ENCODE measurements around the gene PHF21A.

The PHF21A gene

DNA sequence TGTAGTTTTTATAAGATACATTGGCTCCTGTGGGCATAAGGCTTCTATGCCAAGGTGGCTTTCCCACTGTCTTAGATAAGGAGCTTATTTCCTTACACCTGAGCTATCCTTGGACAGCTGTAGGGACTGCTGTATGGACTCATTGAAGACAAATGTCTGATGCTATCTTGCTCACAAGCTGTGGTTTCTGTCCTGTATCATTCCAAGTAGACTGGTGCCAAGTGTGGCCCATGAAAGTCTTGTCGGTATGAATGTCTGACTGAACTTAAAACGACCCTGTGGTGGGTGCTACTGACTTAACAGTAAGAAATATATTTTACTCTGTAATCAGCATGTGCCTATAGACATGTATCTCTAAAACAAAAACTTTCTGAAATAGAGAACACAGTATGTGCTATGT, 153.7 kb downstream of the PHF21A start (continued):
- no peak for TF ChIP-seq ZNF8 (CRISPR knock-in tag; IDR thresholded peaks at IDR 0.05)
- TF ChIP-seq, protein P1, sequence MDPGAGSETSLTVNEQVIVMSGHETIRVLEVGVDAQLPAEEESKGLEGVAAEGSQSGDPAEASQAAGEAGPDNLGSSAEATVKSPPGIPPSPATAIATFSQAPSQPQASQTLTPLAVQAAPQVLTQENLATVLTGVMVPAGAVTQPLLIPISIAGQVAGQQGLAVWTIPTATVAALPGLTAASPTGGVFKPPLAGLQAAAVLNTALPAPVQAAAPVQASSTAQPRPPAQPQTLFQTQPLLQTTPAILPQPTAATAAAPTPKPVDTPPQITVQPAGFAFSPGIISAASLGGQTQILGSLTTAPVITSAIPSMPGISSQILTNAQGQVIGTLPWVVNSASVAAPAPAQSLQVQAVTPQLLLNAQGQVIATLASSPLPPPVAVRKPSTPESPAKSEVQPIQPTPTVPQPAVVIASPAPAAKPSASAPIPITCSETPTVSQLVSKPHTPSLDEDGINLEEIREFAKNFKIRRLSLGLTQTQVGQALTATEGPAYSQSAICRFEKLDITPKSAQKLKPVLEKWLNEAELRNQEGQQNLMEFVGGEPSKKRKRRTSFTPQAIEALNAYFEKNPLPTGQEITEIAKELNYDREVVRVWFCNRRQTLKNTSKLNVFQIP (CRISPR knock-in tag; IDR thresholded peaks at IDR 0.05; ENCODE audit: borderline replicate concordance, low read depth) = no peak
- no peak for TF ChIP-seq ZC3H10 (CRISPR knock-in tag; IDR thresholded peaks at IDR 0.05)
- TF ChIP-seq ZNF565 (CRISPR knock-in tag; conservative IDR thresholded peaks at IDR 0.05; ENCODE audit: low read depth) = no peak
- TF ChIP-seq PPARA (CRISPR knock-in tag; IDR thresholded peaks at IDR 0.05; ENCODE audit: borderline replicate concordance) = no peak
- no peak for TF ChIP-seq ZNF70 (CRISPR knock-in tag; IDR thresholded peaks at IDR 0.05)
- no peak for TF ChIP-seq GLIS3 (CRISPR knock-in tag; IDR thresholded peaks at IDR 0.05)
- no peak for TF ChIP-seq ZFP3 (CRISPR knock-in tag; IDR thresholded peaks at IDR 0.05)

DNA sequence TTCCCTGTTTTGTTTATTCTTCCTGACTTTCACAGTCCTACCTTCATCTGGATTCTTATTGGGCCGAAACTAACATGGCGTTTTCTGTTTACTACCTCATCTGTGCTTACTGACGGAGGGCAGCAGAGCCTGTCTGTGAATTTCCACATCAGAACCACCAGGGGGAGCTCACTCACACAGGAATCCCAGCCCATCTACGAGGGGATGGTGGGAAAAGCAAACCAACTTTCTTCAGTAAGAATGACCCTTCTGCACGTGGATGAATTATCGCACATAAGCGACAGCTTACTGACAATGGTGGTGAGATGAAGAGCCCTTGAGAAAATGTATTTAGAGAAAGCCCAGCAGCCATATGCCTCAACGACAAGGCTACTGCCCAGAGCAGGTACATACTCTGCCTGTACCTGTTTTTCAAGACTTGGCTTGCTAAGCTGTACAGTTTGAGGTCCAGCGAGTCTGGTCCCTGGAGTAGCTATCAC, 156.3 kb downstream of the PHF21A start:
- TF ChIP-seq CSDC2 (CRISPR knock-in tag; IDR thresholded peaks at IDR 0.05) (no peak), ISL1 (CRISPR knock-in tag; IDR thresholded peaks at IDR 0.05) (no peak), ZNF565 (CRISPR knock-in tag; conservative IDR thresholded peaks at IDR 0.05; ENCODE audit: low read depth) (no peak), TOX (CRISPR knock-in tag; IDR thresholded peaks at IDR 0.05; ENCODE audit: borderline replicate concordance) (no peak), ZFP3 (CRISPR knock-in tag; IDR thresholded peaks at IDR 0.05) (no peak), ZNF70 (CRISPR knock-in tag; IDR thresholded peaks at IDR 0.05) (no peak)
- TF ChIP-seq, protein P2, sequence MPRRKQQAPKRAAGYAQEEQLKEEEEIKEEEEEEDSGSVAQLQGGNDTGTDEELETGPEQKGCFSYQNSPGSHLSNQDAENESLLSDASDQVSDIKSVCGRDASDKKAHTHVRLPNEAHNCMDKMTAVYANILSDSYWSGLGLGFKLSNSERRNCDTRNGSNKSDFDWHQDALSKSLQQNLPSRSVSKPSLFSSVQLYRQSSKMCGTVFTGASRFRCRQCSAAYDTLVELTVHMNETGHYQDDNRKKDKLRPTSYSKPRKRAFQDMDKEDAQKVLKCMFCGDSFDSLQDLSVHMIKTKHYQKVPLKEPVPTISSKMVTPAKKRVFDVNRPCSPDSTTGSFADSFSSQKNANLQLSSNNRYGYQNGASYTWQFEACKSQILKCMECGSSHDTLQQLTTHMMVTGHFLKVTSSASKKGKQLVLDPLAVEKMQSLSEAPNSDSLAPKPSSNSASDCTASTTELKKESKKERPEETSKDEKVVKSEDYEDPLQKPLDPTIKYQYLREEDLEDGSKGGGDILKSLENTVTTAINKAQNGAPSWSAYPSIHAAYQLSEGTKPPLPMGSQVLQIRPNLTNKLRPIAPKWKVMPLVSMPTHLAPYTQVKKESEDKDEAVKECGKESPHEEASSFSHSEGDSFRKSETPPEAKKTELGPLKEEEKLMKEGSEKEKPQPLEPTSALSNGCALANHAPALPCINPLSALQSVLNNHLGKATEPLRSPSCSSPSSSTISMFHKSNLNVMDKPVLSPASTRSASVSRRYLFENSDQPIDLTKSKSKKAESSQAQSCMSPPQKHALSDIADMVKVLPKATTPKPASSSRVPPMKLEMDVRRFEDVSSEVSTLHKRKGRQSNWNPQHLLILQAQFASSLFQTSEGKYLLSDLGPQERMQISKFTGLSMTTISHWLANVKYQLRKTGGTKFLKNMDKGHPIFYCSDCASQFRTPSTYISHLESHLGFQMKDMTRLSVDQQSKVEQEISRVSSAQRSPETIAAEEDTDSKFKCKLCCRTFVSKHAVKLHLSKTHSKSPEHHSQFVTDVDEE (CRISPR knock-in tag; IDR thresholded peaks at IDR 0.05) = no peak
- TF ChIP-seq, protein P1 (CRISPR knock-in tag; IDR thresholded peaks at IDR 0.05; ENCODE audit: borderline replicate concordance, low read depth) = no peak
- ATAC-seq = peak; percentile 99

DNA sequence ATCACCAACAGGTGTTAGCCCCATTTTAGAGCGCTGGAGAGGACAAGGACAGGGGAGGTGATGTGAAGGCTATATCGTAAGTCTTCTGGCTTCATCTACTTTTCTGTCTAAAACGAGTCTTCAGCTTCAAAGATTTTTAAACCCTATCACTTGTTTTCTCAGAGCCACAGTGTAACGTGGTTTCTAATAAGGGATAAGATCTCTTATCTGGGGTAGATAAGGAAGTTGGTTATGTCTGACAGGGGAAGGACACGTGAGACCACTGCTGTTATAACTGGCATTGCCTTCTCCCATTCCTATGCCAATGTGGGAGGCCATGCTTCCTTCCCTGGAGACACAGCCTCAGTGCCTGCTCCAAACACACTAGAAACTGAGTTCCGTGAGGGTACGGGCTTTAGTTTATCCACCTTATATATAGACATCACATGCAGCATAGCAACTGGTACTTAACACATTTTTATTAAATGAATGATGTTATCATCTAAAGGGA, 159.5 kb downstream of the PHF21A start:
- TF ChIP-seq ISL1 (CRISPR knock-in tag; IDR thresholded peaks at IDR 0.05) (no peak), CSDC2 (CRISPR knock-in tag; IDR thresholded peaks at IDR 0.05) (no peak), RARB (CRISPR knock-in tag; IDR thresholded peaks at IDR 0.05) (no peak), ESRRG (CRISPR knock-in tag; IDR thresholded peaks at IDR 0.05) (no peak), TOX (CRISPR knock-in tag; IDR thresholded peaks at IDR 0.05; ENCODE audit: borderline replicate concordance) (no peak), ZNF565 (CRISPR knock-in tag; conservative IDR thresholded peaks at IDR 0.05; ENCODE audit: low read depth) (no peak), OSR1 (CRISPR knock-in tag; IDR thresholded peaks at IDR 0.05) (no peak)
- TF ChIP-seq, protein P2 (CRISPR knock-in tag; IDR thresholded peaks at IDR 0.05) = no peak
- ATAC-seq = no peak

DNA sequence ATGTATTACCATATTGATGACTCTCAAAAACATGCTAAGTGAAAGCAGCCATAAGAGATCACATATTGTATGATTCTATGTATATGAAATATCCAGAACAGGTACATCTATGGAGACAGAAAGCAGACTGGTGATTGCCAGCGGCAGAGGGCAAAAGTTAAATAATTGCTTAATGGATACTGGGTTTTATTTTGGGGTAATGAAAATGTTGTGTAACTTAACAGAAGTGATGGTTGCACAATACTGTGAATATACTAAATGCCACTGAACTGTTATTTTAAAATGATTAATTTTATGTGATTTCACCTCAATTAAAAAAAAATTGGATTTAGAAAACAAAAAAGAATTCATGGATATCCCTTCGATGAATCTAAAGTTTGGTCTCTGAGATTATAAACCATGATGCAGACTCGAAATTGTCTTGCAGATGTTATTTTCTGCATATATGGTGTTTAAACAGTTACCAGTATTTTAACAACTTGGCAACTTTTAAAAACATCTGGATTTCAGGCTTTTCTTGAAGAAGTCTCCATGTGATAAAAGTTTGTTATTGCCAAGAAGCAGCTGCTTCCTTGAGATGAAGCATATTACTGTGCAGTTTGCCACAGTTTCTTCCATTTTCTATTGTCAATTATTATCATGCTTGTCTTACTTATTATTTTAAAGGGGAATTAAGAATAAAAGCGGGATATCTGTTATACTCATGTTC, 160.7 kb downstream of the PHF21A start:
- no peak for ATAC-seq
- TF ChIP-seq ZNF565 (CRISPR knock-in tag; conservative IDR thresholded peaks at IDR 0.05; ENCODE audit: low read depth) = no peak
- TF ChIP-seq PPARA (CRISPR knock-in tag; IDR thresholded peaks at IDR 0.05; ENCODE audit: borderline replicate concordance) = no peak
- TF ChIP-seq BACH2 (CRISPR knock-in tag; IDR thresholded peaks at IDR 0.05; ENCODE audit: borderline replicate concordance) = no peak
- TF ChIP-seq, protein P3, sequence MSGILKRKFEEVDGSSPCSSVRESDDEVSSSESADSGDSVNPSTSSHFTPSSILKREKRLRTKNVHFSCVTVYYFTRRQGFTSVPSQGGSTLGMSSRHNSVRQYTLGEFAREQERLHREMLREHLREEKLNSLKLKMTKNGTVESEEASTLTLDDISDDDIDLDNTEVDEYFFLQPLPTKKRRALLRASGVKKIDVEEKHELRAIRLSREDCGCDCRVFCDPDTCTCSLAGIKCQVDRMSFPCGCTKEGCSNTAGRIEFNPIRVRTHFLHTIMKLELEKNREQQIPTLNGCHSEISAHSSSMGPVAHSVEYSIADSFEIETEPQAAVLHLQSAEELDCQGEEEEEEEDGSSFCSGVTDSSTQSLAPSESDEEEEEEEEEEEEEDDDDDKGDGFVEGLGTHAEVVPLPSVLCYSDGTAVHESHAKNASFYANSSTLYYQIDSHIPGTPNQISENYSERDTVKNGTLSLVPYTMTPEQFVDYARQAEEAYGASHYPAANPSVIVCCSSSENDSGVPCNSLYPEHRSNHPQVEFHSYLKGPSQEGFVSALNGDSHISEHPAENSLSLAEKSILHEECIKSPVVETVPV (CRISPR knock-in tag; IDR thresholded peaks at IDR 0.05) = no peak
- TF ChIP-seq, protein P1 (CRISPR knock-in tag; IDR thresholded peaks at IDR 0.05; ENCODE audit: borderline replicate concordance, low read depth) = no peak
- TF ChIP-seq ESRRG (CRISPR knock-in tag; IDR thresholded peaks at IDR 0.05) = no peak
- TF ChIP-seq ARNTL (CRISPR knock-in tag; IDR thresholded peaks at IDR 0.05; ENCODE audit: borderline replicate concordance, low read depth) = no peak

Measured in SK-N-SH treated with all-trans-retinoic acid at 6 μM for 48 hours (cell line).